ENCODE data around the gene KCNK16.

KCNK16 gene

GRCh38 chr6:39322306-39322850 lies at the start of gene KCNK16:
Gene KCNK16 (minus strand): TSS chr6:39322702. CDS start chr6:39322540, 162 bp downstream.
- FAIRE-seq: no peak

GRCh38 chr6:39370390-39370789 lies 47.9 kb upstream of the KCNK16 start:
- DNase-seq (ENCODE audit: low spot score) (no peak), FAIRE-seq (no peak)

More at GRCh38 chr6:39322306-39322850, at the start of gene KCNK16:
- no peak for DNase-seq (ENCODE audit: low spot score)

- DNase-seq (ENCODE audit: low spot score): no peak
These were observed 47.5 kb upstream of the KCNK16 start for GRCh38 chr6:39369987-39370386.

GRCh38 chr6:39367700-39368099 lies 45.2 kb upstream of the KCNK16 start:
- DNase-seq (ENCODE audit: low spot score): no peak
- no peak for FAIRE-seq

More at GRCh38 chr6:39369987-39370386, 47.5 kb upstream of the KCNK16 start:
- no peak for FAIRE-seq

- DNase-seq (ENCODE audit: low spot score) (no peak), FAIRE-seq (no peak)
These were observed 44.6 kb upstream of the KCNK16 start for GRCh38 chr6:39366931-39367618.

GRCh38 chr6:39365281-39366074 lies 43.0 kb upstream of the KCNK16 start:
- DNase-seq (ENCODE audit: low spot score) (peak; percentile 30), FAIRE-seq (no peak)

- DNase-seq (ENCODE audit: low spot score) (no peak), FAIRE-seq (no peak)
These were observed 40.8 kb upstream of the KCNK16 start for GRCh38 chr6:39363280-39363679.

- DNase-seq (ENCODE audit: low spot score) (peak; percentile 13), FAIRE-seq (no peak)
These were observed 40.0 kb upstream of the KCNK16 start for GRCh38 chr6:39362487-39362865.

GRCh38 chr6:39361657-39362486 lies 39.4 kb upstream of the KCNK16 start:
- FAIRE-seq (no peak), DNase-seq (ENCODE audit: low spot score) (peak; percentile 40)

GRCh38 chr6:39360378-39360777 lies 37.9 kb upstream of the KCNK16 start:
- FAIRE-seq (no peak), DNase-seq (ENCODE audit: low spot score) (no peak)

GRCh38 chr6:39357998-39358686 lies 35.6 kb upstream of the KCNK16 start:
- FAIRE-seq (no peak), DNase-seq (ENCODE audit: low spot score) (peak; percentile 25)

GRCh38 chr6:39353698-39354315 lies 31.3 kb upstream of the KCNK16 start:
- FAIRE-seq (no peak), DNase-seq (ENCODE audit: low spot score) (no peak)

GRCh38 chr6:39350723-39351505 lies 28.4 kb upstream of the KCNK16 start:
- DNase-seq (ENCODE audit: low spot score) (no peak), FAIRE-seq (no peak)

GRCh38 chr6:39348740-39349139 lies 26.2 kb upstream of the KCNK16 start:
- FAIRE-seq (no peak), DNase-seq (ENCODE audit: low spot score) (no peak)

GRCh38 chr6:39347906-39348585 lies 25.5 kb upstream of the KCNK16 start:
- DNase-seq (ENCODE audit: low spot score) (peak; percentile 24), FAIRE-seq (no peak)

GRCh38 chr6:39347206-39347605 lies 24.7 kb upstream of the KCNK16 start:
- DNase-seq (ENCODE audit: low spot score) (peak; percentile 4), FAIRE-seq (no peak)

- DNase-seq (ENCODE audit: low spot score) (no peak), FAIRE-seq (no peak)
These were observed 22.3 kb upstream of the KCNK16 start for GRCh38 chr6:39344821-39345280.

GRCh38 chr6:39343396-39343870 lies 20.9 kb upstream of the KCNK16 start:
- FAIRE-seq: no peak

More at GRCh38 chr6:39343396-39343870, 20.9 kb upstream of the KCNK16 start:
- no peak for DNase-seq (ENCODE audit: low spot score)
